Caco-2 (cell line): ENCODE measurements around the gene ZDBF2. TPM values are rescaled to one million over a fixed set of nuclear protein-coding genes. Genes with fewer than 3 reads are reported as not detected.

Experiments used
- BruUV-seq: library from RNA; stranded (reverse); fragments of 400-500 nt; replicated peaks from 2 replicates; lab custom pipeline; 2021; lab: Mats Ljungman, UMichigan
- CTCF ChIA-PET: fragments of 300-600 bp; sonication (Branson Sonifier 250); formaldehyde crosslinking; loops from one replicate; lab custom pipeline; 2022; ENCODE audit warnings: antibody characterized with exemption; lab: Charles Lee
- POLR2A ChIA-PET: fragments of 300-600 bp; sonication (Branson Sonifier 250); formaldehyde crosslinking; loops from one replicate; lab custom pipeline; 2022; ENCODE audit warnings: antibody characterized with exemption; lab: Charles Lee
- DNase-seq, 2 experiments: peaks; one replicate each; pipeline versions ENCODE4 v3.0.0 to v3.0.0-alpha.2; 2020 to 2022
- H3K27me3 ChIP-seq: replicated peaks from 2 replicates; pipeline ENCODE4 v1.6.0; 2011; ENCODE audit warnings: low read length; ENCODE audit not compliant: control insufficient read depth, insufficient read depth
- H3K36me3 ChIP-seq: 2 replicates; pipeline ENCODE4 v1.5.1; 2011; ENCODE audit warnings: low read length; ENCODE audit not compliant: control insufficient read depth, insufficient read depth
- H3K4me1 ChIP-seq: fragments of 250-450 bp; sonication (Bioruptor Pico); 2 replicates; pipeline ENCODE4 v1.5.1; 2020; ENCODE audit warnings: mild to moderate bottlenecking
- H3K4me3 ChIP-seq: 2 replicates; pipeline ENCODE4 v1.5.1; 2011; ENCODE audit warnings: low read depth, mild to moderate bottlenecking, control low read depth, low read length
- H3K9me3 ChIP-seq: fragments of 250-450 bp; sonication (Bioruptor Pico); 2 replicates; pipeline ENCODE4 v1.5.1; 2020; ENCODE audit warnings: mild to moderate bottlenecking, moderate library complexity
- H3K27ac Mint-ChIP-seq: one replicate; pipeline ENCODE4 v1.8.0; 2022; ENCODE audit warnings: mixed read lengths; ENCODE audit not compliant: unreplicated experiment
- H3K27me3 Mint-ChIP-seq: one replicate; pipeline ENCODE4 v1.8.0; 2022; ENCODE audit warnings: mixed read lengths; ENCODE audit not compliant: insufficient read depth, unreplicated experiment
- H3K36me3 Mint-ChIP-seq: one replicate; pipeline ENCODE4 v1.8.0; 2022; ENCODE audit warnings: mild to moderate bottlenecking, mixed read lengths; ENCODE audit not compliant: insufficient read depth, unreplicated experiment
- H3K4me1 Mint-ChIP-seq: one replicate; pipeline ENCODE4 v1.8.0; 2022; ENCODE audit warnings: low read depth, mixed read lengths; ENCODE audit not compliant: unreplicated experiment
- H3K4me3 Mint-ChIP-seq: one replicate; pipeline ENCODE4 v1.8.0; 2022; ENCODE audit warnings: mild to moderate bottlenecking, moderate library complexity, mixed read lengths; ENCODE audit not compliant: unreplicated experiment
- H3K9me3 Mint-ChIP-seq: one replicate; pipeline ENCODE4 v1.8.0; 2022; ENCODE audit warnings: mixed read lengths; ENCODE audit not compliant: unreplicated experiment
- CTCF ChIP-seq, 2 experiments: fragments of 200-600 bp in 1 of 2; IDR thresholded peaks; 1 replicate in 1 of 2; 2 replicates in 1 of 2; pipeline versions ENCODE4 v1.5.1 to v1.8.0; 2011 to 2022; ENCODE audit warnings: antibody characterized with exemption in 1 of 2, control low read depth in 1 of 2, inconsistent platforms in 1 of 2, low read depth in 1 of 2, low read length in 1 of 2, mild to moderate bottlenecking in 1 of 2, moderate library complexity in 1 of 2; ENCODE audit not compliant: insufficient read depth in 1 of 2, severe bottlenecking in 1 of 2, unreplicated experiment in 1 of 2
- intact Hi-C: fragments of 100-400 bp; cut with micrococcal nuclease; formaldehyde crosslinking; loops from one replicate; pipeline ENCODE4 v1.10.0; 2022; ENCODE audit not compliant: unreplicated experiment
- total RNA-seq: library from RNA; stranded (reverse); gene quantifications from 2 replicates; pipeline ENCODE4 v1.2.3, GENCODE V29; 2022

The ZDBF2 gene
- total RNA-seq, 1 experiment from 2014 or later: 6.5 TPM

DNA sequence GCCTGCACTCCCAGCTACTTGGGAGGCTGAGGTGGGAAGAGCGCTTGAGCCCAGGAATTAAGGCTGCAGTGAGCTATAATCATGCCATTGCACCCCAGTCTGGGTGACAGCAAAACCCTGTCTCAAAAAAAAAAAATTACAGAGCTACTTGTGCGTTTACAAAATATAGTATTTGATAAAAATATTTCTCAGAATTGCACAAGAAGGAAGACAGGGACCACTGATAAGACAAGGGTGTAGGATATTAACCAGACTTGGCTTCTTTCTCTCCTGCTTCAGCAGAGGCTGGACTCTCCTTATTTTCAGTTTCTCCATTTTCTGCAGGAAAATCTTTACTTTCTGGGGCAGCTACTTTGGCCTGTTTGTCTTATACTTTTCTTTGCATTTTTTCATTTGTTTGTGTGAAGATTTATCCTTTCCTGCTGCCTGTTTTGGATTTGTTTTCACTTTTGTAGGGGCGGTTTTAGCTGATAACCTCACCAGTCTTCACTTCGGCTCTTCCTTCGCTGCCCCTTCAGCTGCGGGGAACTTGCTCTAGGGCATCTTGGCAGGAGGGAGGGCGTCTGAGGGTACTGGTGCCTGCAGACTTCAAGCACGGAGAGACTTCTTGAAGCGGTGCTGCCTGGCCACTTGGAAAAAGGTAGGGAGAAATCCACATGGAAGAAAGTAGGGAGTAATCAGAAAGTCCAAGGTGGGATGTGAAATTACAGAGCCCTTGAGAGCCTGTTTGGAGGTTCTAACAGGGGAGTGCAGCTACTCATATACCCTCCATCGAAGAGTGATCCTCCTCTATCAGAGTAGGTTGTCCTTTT is 14.9 kb upstream of the ZDBF2 start:
- no peaks in the 10 kb centered on the region for H3K36me3 Mint-ChIP-seq
- no peak for TF ChIP-seq CTCF (IDR thresholded peaks at IDR 0.05; ENCODE audit: insufficient read depth in 1 of 2, low read depth in 1 of 2, low read length in 1 of 2, severe bottlenecking in 1 of 2, unreplicated experiment in 1 of 2)
- intact Hi-C loops: loop anchor here (1.0 kb wide), 1 partner anchor 95 kb away; no protein-coding TSS in a partner anchor
- H3K27ac Mint-ChIP-seq: no peak overlapping the region
- Histone ChIP-seq H3K9me3 (no peaks in the 10 kb centered on the region), H3K36me3 (no peaks in the 10 kb centered on the region), H3K4me1 (0 out of 2 replicates have a peak, but pooled peaks cover 3% of the 10 kb centered on the region), H3K4me3 (no peak overlapping the region), H3K27me3 (0 out of 2 replicates have a peak, but pooled peaks cover 1% of the 10 kb centered on the region)
- H3K9me3 Mint-ChIP-seq: no peaks in the 10 kb centered on the region
- no peak overlapping the region for H3K4me3 Mint-ChIP-seq
- H3K27me3 Mint-ChIP-seq: peaks cover 35% of the 10 kb centered on the region
- no TSS peak for BruUV-seq
- ChIA-PET CTCF (interaction anchor here (0.8 kb wide), 1 partner anchor 255 kb away, joined by 6 read pairs; no protein-coding TSS in a partner anchor), POLR2A (no interaction called here)
- no peak for DNase-seq
- no peaks in the 10 kb centered on the region for H3K4me1 Mint-ChIP-seq

DNA sequence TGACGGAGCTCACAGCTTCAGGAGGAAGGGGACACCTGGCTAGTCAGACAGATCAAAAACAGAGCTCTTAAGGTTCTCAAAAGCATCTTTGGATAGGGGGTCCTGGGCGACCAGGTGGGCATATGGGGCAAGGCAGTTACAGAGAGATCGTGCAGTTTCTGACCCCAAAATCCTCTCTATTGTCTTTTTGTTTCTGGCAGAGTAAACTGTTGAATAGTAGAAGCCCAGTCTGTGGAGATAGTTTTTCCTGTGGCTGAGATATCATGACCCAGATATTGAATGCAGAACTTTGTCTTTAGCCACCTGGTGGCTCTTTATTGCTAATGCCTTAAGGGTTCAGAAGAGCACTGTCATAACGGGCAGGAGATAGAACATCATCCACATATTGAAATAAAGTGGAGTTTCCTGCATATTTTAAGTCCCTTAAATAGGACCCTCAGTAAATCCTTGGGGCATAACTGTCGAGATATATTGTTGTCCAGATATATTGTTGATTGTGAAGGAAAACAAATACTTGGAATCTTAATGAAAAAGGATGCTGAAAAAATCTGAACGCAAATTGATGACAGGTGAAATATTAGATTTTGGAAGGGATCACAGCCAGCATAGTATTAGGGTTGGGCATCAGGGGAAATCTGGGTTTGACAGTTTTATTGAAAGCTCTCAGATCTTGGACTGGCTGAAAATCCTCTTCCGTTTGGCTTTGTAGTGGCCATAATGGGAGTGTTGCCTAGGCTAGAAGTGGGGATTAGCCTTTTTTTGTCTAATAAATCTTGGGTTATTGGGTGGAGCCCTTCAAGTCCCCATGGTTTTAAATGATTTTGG is 14.1 kb upstream of the ZDBF2 start:
- Mint-ChIP-seq H3K4me1 (no peaks in the 10 kb centered on the region), H3K27me3 (peaks cover 37% of the 10 kb centered on the region), H3K4me3 (no peak overlapping the region), H3K27ac (no peak overlapping the region), H3K9me3 (no peaks in the 10 kb centered on the region), H3K36me3 (no peaks in the 10 kb centered on the region)
- H3K27me3 ChIP-seq: 0 out of 2 replicates have a peak, but pooled peaks cover 1% of the 10 kb centered on the region
- TF ChIP-seq CTCF (IDR thresholded peaks at IDR 0.05; ENCODE audit: insufficient read depth in 1 of 2, low read depth in 1 of 2, low read length in 1 of 2, severe bottlenecking in 1 of 2, unreplicated experiment in 1 of 2): peak; percentile 55 to 62
- no peak overlapping the region for H3K4me3 ChIP-seq
- intact Hi-C loops: loop anchor here (1.0 kb wide), 1 partner anchor 96 kb away; no protein-coding TSS in a partner anchor
- BruUV-seq: no TSS peak
- H3K36me3 ChIP-seq: no peaks in the 10 kb centered on the region
- 0 out of 2 replicates have a peak, but pooled peaks cover 3% of the 10 kb centered on the region for H3K4me1 ChIP-seq
- no peaks in the 10 kb centered on the region for H3K9me3 ChIP-seq
- DNase-seq: peak in 1 of 2 experiments; percentile 26
- ChIA-PET POLR2A (no interaction called here), CTCF (interaction anchor here (0.8 kb wide), 1 partner anchor 256 kb away, joined by 6 read pairs; no protein-coding TSS in a partner anchor)
